Cerebellar cortex (tissue), 1 donor: Measurements from ENCODE around the gene MSI2.
"Not testable (repeated sequence)": the region's sequence is repeated elsewhere in the genome, so short reads cannot be mapped to it uniquely, and the experiment has no call there.

ENCODE experiments used
- DNase-seq: peaks from one replicate; pipeline ENCODE4 v3.0.0-alpha.2; 2015; ENCODE audit warnings: low spot score

The MSI2 gene

GRCh38 chr17:57255776-57256681 is at the start of gene MSI2:
Gene MSI2 (plus strand): TSS chr17:57256523. CDS start chr17:57256743, 220 bp downstream.
- DNase-seq, result peak; percentile 90

- no peak for DNase-seq
Observed at GRCh38 chr17:57206928-57207327, 49.4 kb upstream of the MSI2 start.

- no peak for DNase-seq
Observed at GRCh38 chr17:57207396-57207795, 48.9 kb upstream of the MSI2 start.

- DNase-seq, result no peak
Observed at GRCh38 chr17:57210224-57210553, 46.1 kb upstream of the MSI2 start.

- DNase-seq, result no peak
Observed at GRCh38 chr17:57210972-57211411, 45.3 kb upstream of the MSI2 start.

- no peak for DNase-seq
Observed at GRCh38 chr17:57211543-57211942, 44.8 kb upstream of the MSI2 start.

- DNase-seq, result no peak
Observed at GRCh38 chr17:57213180-57213825, 43.0 kb upstream of the MSI2 start.

GRCh38 chr17:57215317-57215716 is 41.0 kb upstream of the MSI2 start:
- no peak for DNase-seq

GRCh38 chr17:57221366-57222350 is 34.7 kb upstream of the MSI2 start:
- no peak for DNase-seq

GRCh38 chr17:57222422-57222821 is 33.9 kb upstream of the MSI2 start:
- not testable (repeated sequence) for DNase-seq

- DNase-seq, result no peak
Observed at GRCh38 chr17:57225127-57225526, 31.2 kb upstream of the MSI2 start.

- no peak for DNase-seq
Observed at GRCh38 chr17:57226793-57227192, 29.5 kb upstream of the MSI2 start.

GRCh38 chr17:57228911-57229310 is 27.4 kb upstream of the MSI2 start:
- DNase-seq, result no peak

- no peak for DNase-seq
Observed at GRCh38 chr17:57234061-57234738, 22.1 kb upstream of the MSI2 start.

GRCh38 chr17:57234739-57235092 is 21.6 kb upstream of the MSI2 start:
- DNase-seq, result no peak

- DNase-seq, result no peak
Observed at GRCh38 chr17:57235124-57235523, 21.2 kb upstream of the MSI2 start.

- no peak for DNase-seq
Observed at GRCh38 chr17:57236686-57237299, 19.5 kb upstream of the MSI2 start.

GRCh38 chr17:57240648-57241047 is 15.7 kb upstream of the MSI2 start:
- no peak for DNase-seq

- peak; percentile 83 for DNase-seq
Observed at GRCh38 chr17:57242148-57242547, 14.2 kb upstream of the MSI2 start.

- peak; percentile 44 for DNase-seq
Observed at GRCh38 chr17:57243171-57243622, 13.1 kb upstream of the MSI2 start.

- no peak for DNase-seq
Observed at GRCh38 chr17:57245786-57246185, 10.5 kb upstream of the MSI2 start.
